GM12873 (cell line): ENCODE data around the gene CSNK2B.

Experiments
- CTCF ChIP-seq: IDR thresholded peaks from 2 replicates; pipeline ENCODE4 v1.5.1; 2012; ENCODE audit warnings: low read depth, mild to moderate bottlenecking, moderate library complexity, low read length, control low read depth; ENCODE audit not compliant: insufficient read depth; ENCODE audit errors: missing control alignments

Gene CSNK2B

GRCh38 chr6:31700740-31701401 lies 35.0 kb downstream of the CSNK2B start:
- no peak for TF ChIP-seq CTCF

- TF ChIP-seq CTCF = no peak
Measured at GRCh38 chr6:31701666-31702404, 36.0 kb downstream of the CSNK2B start.

GRCh38 chr6:31702405-31702818 lies 36.5 kb downstream of the CSNK2B start:
- TF ChIP-seq CTCF = no peak

- TF ChIP-seq CTCF = no peak
Measured at GRCh38 chr6:31702819-31703716, 37.2 kb downstream of the CSNK2B start, which contains the start of gene ABHD16A. Gene ABHD16A (minus strand): TSS chr6:31703324. CDS start chr6:31703281, 43 bp downstream.

- no peak for TF ChIP-seq CTCF
Measured at GRCh38 chr6:31705931-31706330, 40.1 kb downstream of the CSNK2B start.

GRCh38 chr6:31706599-31706998 lies 40.7 kb downstream of the CSNK2B start, which contains the start of gene LY6G6F:
Gene LY6G6F (plus strand): TSS chr6:31706866. CDS start chr6:31706907, 41 bp downstream.
- no peak for TF ChIP-seq CTCF
